Measurements from ENCODE around the gene GPALPP1.

GPALPP1 gene

GRCh38 chr13:45064889-45065288 lies 75.6 kb downstream of the GPALPP1 start:
- DNase-seq = no peak

DNA sequence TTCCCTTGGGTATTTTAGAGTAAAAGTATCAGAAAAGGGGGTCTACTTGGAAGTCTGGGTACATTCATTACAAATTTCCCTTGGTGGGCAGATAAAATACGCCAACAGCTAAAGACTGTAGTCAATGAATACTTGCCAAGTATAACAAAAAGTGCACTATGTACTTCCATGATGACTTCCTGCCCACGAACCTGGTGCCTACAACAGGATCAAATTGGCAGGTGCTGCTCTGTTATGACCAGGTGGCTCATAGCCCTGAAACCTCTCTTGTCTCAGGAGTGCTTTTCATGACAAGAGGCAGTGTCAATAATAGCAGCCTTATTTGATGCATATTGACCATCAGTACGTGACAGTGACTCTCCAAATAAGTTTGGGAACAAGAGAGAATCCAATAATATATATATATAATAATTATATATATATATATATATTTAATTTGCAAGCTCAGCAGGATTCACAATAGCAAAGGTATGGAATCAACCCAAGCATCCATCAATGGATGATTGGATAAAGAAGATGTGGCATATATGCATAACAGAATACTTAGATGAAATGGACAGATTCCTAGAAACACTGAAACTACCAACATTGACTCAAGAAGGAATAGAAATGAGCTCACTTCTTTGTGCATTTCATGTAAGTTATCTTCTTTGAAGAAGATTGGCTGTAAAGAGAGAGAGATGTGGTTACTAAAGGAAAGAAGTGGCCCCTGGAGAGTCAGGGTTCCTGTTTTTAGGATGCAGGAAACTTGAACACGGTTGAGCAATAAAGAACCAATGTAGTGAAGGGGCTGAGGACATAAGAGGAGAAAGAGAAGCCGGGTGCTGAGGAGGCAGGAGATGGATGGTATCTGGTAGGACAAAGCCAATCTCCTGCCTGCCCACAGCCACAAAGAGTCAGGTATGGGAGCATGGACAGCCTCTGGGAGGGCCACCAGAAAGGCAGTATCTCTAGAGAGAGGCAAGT lies 79.0 kb downstream of the GPALPP1 start:
- DNase-seq = no peak

DNA sequence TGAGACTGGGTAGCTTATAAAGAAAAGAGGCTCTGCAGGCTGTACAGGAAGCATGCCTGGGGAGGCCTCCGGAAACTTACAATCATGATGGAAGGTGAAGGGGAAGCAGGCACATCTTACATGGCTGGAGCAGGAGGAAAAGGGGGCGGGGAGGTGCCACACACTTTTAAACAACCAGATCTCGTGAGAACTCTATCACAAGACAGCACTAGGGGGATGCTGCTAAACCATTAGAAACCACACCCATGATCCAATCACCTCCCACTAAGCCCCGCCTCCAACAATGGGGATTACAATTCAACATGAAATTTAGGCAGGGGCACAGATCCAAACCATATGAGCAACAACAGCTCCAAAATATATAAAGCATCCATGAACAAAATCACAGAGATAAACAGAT lies 84.5 kb downstream of the GPALPP1 start:
- DNase-seq = no peak

DNA sequence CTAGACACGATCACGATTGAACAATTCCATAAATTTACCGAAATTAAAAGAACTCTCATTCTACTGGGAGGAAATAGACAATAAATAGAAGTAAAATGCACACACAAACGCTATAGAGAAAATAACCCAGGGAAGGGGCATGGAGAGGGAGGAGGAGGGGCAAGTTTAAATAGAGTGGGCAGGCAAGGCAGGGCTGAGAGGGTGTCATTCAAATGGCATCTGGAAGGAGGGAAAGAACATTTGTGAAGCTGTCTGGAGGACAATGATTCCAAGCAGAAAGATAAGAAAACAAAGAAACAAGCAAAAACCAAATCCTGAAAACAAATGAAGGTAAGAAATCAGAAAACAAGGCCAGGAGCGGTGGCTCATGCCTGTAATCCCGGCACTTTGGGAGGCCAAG lies 85.4 kb downstream of the GPALPP1 start:
- no peak for DNase-seq

DNA sequence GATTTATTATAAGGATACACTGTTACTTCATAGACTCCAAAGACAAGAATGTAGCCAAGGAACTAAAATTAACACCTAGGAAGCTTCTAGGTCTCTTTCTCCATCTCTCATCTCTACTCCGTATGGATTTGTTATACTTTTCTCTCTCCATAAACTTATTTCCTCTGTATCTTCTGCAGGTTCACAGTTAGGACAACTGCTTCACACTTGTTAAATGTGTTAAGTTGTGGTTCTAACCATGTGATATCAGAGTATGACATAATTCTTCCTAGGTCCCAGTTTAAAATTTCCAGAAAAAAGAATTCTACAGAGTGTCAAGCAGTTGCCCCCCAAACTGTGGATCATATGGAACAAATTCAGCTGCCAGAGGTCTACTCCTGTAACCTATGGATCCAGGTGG lies 88.7 kb downstream of the GPALPP1 start:
- no peak for DNase-seq
